BE2C (cell line): ENCODE data around the gene PDZRN4.

Source experiments
- DNase-seq: peaks from one replicate; pipeline ENCODE4 v3.0.0-alpha.2; 2020
- H3K27me3 ChIP-seq: fragments of 250-450 bp; sonication (Bioruptor Pico); 2 replicates; pipeline ENCODE4 v1.5.1; 2020; ENCODE audit warnings: mild to moderate bottlenecking
- H3K36me3 ChIP-seq: fragments of 250-450 bp; sonication (Bioruptor Pico); 2 replicates; pipeline ENCODE4 v1.5.1; 2020; ENCODE audit warnings: mild to moderate bottlenecking
- H3K4me1 ChIP-seq: fragments of 250-450 bp; sonication (Bioruptor Pico); 2 replicates; pipeline ENCODE4 v1.5.1; 2020
- H3K4me3 ChIP-seq: 2 replicates; pipeline ENCODE4 v1.5.1; 2011; ENCODE audit warnings: low read depth, low read length
- H3K9me3 ChIP-seq: fragments of 250-450 bp; sonication (Bioruptor Pico); 2 replicates; pipeline ENCODE4 v1.5.1; 2020
- CTCF ChIP-seq: IDR thresholded peaks from 2 replicates; pipeline ENCODE4 v1.5.1; 2012; ENCODE audit warnings: mild to moderate bottlenecking, low read depth, low read length

Gene PDZRN4

DNA sequence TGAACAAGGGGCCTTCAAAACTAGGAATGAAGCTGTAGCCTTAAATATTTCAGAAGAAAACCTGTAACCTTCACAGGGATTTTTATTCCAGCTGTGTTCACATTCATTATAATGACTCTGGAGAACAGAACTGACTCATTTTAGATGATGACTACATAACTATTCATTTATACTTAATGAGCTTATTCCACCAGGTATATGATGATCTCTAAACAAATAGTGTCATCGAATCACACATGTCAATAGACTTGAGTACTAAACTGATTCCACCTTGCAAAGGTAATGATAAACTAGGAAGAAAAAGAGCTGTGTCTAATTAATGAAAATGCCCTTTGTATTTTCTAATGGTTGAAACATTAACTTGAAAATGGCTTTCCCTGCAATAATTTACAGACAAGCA is 433.2 kb downstream of the PDZRN4 start:
- no peak for DNase-seq
- TF ChIP-seq CTCF, result no peak
- H3K27me3 ChIP-seq, result no peaks in the 10 kb centered on the region
- no peak overlapping the region for H3K4me3 ChIP-seq
- H3K36me3 ChIP-seq, result no peaks in the 10 kb centered on the region
- H3K9me3 ChIP-seq, result no peaks in the 10 kb centered on the region
- H3K4me1 ChIP-seq, result no peaks in the 10 kb centered on the region
